Measurements from ENCODE around the gene SRP9.

Gene SRP9

DNA sequence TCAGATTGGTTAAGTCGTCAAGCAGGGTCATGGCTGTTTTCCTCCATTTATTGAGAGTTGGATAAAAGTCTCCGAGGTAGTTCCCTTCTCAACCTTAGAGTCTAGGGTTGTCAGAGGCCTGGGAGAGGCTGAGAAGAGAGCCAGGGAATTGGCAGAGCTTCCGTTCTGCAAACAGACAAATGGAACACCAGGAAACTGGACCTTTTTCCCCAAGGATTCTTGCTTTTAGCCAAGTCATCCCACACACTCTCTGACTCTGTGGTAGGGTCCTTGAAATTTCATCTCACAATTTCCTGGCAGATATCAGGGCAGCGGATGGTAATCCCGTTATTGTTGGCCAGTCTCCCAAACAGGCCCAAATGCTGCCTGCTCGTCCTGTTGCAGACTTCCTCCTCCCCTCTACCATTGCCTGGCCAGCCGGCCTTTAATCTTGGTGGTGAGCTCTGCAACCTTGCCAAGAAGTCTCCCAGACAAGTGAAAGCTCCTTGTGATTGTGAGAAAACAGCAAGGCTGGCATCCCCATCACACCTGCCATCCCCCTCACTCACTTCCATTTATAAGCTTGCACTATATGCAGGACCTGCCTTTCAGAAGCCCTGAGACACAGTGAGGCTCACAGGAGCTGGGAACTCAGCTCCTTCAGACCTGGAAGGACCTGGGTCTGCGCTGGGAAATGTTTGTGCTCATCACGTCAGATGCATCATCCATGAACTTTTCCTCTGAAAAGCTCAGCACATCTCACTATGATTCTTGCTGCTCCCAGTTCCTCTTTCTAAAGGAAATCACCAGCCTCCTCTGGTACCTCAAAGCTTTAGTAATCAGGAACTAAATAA, 13.7 kb upstream of the SRP9 start:
- TF ChIP-seq, protein P1, sequence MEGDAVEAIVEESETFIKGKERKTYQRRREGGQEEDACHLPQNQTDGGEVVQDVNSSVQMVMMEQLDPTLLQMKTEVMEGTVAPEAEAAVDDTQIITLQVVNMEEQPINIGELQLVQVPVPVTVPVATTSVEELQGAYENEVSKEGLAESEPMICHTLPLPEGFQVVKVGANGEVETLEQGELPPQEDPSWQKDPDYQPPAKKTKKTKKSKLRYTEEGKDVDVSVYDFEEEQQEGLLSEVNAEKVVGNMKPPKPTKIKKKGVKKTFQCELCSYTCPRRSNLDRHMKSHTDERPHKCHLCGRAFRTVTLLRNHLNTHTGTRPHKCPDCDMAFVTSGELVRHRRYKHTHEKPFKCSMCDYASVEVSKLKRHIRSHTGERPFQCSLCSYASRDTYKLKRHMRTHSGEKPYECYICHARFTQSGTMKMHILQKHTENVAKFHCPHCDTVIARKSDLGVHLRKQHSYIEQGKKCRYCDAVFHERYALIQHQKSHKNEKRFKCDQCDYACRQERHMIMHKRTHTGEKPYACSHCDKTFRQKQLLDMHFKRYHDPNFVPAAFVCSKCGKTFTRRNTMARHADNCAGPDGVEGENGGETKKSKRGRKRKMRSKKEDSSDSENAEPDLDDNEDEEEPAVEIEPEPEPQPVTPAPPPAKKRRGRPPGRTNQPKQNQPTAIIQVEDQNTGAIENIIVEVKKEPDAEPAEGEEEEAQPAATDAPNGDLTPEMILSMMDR (IDR thresholded peaks at IDR 0.05; ENCODE audit: low read depth, low read length): no peak
- no peak overlapping the region for H3K4me3 ChIP-seq (ENCODE audit: low read depth, low read length)

DNA sequence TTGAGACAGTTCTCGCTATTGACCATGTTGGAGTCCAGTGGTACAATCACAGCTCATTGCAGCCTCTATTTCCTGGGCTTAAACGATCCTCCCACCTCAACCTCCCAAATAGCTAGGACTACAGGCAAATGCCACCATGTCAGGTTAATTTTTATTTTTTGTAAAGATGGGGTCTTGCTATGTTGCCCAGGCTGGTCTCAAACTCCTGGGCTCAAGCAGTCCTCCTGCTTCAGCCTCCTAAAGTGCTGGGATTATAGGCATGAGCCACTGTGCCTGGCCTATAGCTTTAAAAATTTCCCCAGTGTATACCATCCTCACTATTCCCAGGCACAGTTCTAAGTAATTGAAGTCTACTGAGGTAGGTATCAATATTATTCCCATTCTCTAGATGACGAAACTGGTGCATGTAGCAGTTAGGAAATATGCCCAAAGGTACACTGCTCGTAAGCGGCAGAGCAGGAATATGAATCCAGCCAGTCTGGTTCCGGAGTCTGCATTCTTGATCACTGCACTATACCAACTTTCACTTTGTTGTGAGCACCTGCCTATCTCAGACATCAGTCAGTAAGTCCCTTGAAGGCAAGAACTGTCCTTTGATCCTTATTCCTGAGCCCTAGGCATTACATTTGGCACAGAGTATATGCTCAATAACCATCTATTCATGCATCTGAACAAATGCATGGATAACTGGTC, 11.5 kb upstream of the SRP9 start:
- TF ChIP-seq, protein P1 (IDR thresholded peaks at IDR 0.05; ENCODE audit: low read depth, low read length): no peak

DNA sequence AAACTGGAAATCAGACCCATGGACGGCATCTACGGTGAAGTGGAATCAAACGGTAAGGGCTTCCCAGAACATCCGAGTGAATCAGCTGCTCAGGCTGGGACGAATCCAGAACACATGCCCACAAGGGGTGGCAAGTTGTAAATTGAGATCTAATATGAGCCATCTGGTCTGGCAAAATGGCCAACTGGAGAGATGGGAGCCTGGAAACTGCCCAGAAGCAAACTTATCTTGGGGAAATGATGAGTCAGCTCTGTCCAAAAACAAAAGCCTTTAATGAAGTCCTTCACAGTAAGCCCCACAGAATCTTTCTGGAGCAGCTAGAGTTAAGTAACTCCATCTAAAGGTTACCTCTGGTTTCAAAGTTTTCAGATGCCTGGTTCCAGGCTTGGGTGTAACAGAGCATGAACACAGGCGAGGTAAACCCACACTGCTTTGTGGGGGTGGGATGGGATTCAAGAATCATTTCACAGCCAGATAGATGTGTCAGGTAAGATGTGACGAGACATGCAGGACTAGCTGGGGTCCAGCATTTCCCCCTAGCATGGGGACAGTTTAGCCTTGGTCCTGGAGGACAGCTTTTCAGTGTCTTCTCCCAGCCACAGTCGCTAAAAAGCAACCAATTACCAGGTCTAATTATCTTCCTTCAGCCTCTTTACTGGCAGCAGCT, 10.5 kb upstream of the SRP9 start:
- TF ChIP-seq, protein P1 (IDR thresholded peaks at IDR 0.05; ENCODE audit: low read depth, low read length): no peak
- no peak overlapping the region for H3K4me3 ChIP-seq (ENCODE audit: low read depth, low read length)

More for the DNA sequence above, 11.5 kb upstream of the SRP9 start:
- no peak overlapping the region for H3K4me3 ChIP-seq (ENCODE audit: low read depth, low read length)

DNA sequence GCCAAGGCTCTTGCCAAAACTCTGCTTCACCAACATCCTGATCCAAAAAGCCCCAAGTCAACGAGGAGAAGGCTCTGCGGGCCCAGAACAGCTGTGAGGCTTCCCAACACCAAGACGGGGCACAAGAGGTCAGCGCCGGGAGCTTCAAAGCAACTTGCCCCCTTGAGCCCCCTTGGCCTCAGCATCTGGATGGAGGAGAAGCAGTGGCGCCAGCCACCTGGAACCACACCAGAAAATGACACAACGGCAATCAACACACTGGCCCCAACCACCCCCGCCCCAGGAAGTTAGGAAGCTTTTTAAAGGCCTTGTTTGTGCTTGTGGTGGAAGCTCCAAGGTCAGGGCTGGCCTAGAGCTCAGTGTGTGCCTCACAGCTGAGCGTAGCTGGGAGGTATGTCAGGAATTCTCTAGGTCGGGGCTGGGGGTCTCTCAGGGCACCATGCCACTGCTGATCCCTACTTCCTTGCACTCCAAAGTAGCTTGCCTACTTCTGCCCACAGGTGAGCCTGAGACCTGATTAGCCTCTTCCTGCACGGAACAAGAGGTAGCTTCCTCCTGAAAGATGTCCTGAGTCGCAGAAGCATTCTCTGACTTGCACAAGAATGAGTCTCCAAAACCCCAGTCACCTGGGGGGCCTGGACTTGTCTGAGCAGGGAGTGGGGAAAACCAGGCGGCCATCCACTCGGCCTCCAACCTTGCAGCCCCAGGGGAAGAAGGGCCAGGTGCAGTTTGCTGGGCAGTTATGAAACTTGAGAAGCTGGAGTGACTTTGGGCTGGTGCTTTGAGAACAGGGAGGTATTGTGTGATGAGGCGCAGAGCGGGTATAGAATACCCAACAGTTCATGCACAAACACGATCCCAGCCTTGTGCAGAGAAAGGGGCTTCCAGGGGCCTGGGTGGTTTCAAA, 9.7 kb upstream of the SRP9 start:
- TF ChIP-seq, protein P1 (IDR thresholded peaks at IDR 0.05; ENCODE audit: low read depth, low read length): no peak
- no peak overlapping the region for H3K4me3 ChIP-seq (ENCODE audit: low read depth, low read length)

DNA sequence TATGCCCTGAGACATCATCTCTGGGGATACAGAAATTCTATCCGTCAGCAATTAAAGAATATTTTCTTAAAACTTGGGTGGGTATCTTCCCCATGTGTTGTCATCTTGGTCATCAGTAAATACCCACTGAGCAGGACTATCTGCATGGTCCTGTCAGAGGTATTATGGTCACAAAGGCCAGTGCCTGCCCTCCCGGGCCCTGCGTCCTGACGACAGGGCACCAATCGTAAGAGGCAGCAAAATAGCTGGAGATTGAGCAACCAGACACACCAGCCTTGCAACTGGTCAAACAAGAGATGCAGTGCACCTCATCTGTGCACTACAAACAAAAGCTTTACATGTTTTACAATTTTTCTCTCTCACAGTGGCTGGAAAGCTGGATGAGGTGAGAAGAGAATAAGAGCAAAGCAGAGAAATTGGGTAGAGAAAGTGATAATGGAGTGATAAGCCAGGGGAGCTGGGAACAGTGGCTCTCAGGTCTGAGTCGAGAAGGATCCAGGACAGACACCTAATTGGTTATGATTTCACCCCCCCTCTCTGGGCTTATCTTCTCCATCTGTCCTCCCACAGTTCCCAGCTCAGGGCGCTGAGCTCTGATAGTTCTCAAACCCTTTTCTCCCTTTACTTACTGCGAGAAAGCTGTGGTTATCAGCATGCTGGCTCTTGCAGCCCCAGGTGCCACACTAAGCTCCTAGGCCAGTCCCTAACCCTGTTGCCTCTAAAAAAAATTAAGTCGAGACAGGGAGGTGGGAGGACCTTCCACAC, 8.8 kb upstream of the SRP9 start:
- no peak overlapping the region for H3K4me3 ChIP-seq (ENCODE audit: low read depth, low read length)
- TF ChIP-seq, protein P1 (IDR thresholded peaks at IDR 0.05; ENCODE audit: low read depth, low read length): no peak

DNA sequence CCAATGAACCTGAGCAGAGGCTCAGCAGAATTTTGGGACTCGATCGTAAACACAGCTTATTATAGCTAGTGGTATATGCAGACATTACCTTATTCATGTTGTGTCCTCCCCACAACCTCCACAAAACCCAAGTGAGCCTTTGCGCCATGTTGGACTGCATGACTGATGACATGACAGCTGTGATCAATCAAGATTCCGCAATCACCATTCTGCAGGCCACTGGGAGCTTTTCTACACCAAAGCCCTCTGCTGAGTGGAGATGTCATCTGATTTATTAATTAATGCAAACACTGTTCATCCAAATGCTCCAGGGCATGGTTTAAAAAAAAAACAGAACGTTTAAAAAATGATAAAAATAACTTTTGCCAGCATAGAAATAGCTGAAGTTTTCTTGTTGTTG, 7.9 kb upstream of the SRP9 start:
- TF ChIP-seq, protein P1 (IDR thresholded peaks at IDR 0.05; ENCODE audit: low read depth, low read length): no peak
- no peak overlapping the region for H3K4me3 ChIP-seq (ENCODE audit: low read depth, low read length)

Data from WI38 (cell line).